Measurements from ENCODE around the gene MTMR3. TPM values are rescaled to one million over a fixed set of nuclear protein-coding genes. Genes with fewer than 3 reads are reported as not detected.

Gene MTMR3
- total and polyA plus RNA-seq, 2 of the 8 experiments (the other 6 are each of a cell fraction or from before 2014, with no cell fraction given), result 16.9 to 18.5 TPM

GRCh38 chr22:29870574-29870973 lies 12.4 kb upstream of the MTMR3 start (continued):
- TF ChIP-seq CHD7 (IDR thresholded peaks at IDR 0.05; ENCODE audit: insufficient replicate concordance, low read length), result no peak
- no peak for TF ChIP-seq SP1 (IDR thresholded peaks at IDR 0.05; ENCODE audit: low read depth, low read length)
- no peak for TF ChIP-seq SIX5 (IDR thresholded peaks at IDR 0.05; ENCODE audit: low read depth, low read length)
- no peak for TF ChIP-seq EGR1 (IDR thresholded peaks at IDR 0.05; ENCODE audit: borderline replicate concordance, low read depth, low read length)
- TF ChIP-seq SP2 (IDR thresholded peaks at IDR 0.05; ENCODE audit: low read length), result no peak
- TF ChIP-seq EP300 (IDR thresholded peaks at IDR 0.05; ENCODE audit: borderline replicate concordance in 1 of 2, low read depth in 2 of 2, low read length in 2 of 2), result no peak
- TF ChIP-seq TBP (IDR thresholded peaks at IDR 0.05; ENCODE audit: low read depth, low read length), result no peak
- no peak for TF ChIP-seq JUN (IDR thresholded peaks at IDR 0.05; ENCODE audit: low read depth, low read length)
- no peak for TF ChIP-seq CTBP2 (IDR thresholded peaks at IDR 0.05; ENCODE audit: borderline replicate concordance, insufficient read depth, insufficient read length, low read length)
- no peak for TF ChIP-seq CBX5 (IDR thresholded peaks at IDR 0.05; ENCODE audit: low read depth, low read length)
- no peak for TF ChIP-seq BCL11A (IDR thresholded peaks at IDR 0.05; ENCODE audit: low read depth in 2 of 2, low read length in 2 of 2)
- no peak for TF ChIP-seq MAFK (IDR thresholded peaks at IDR 0.05; ENCODE audit: low read depth, low read length)
- TF ChIP-seq PHF8 (conservative IDR thresholded peaks at IDR 0.05; ENCODE audit: low read depth, low read length), result no peak
